IMR-90 (cell line): ENCODE results near the gene ARHGEF2.

Experiments
- CEBPB ChIP-seq: IDR thresholded peaks from 2 replicates; pipeline ENCODE4 v1.6.1; 2012; ENCODE audit warnings: low read depth, low read length, improper control_type of control experiment
- POLR2A ChIP-seq: IDR thresholded peaks from 2 replicates; pipeline ENCODE4 v1.6.1; 2012; ENCODE audit warnings: mild to moderate bottlenecking, low read depth, low read length
- TF ChIP-seq, protein P1 (sequence below): conservative IDR thresholded peaks from 2 replicates; pipeline ENCODE4 v1.5.1; 2012; ENCODE audit warnings: mild to moderate bottlenecking, low read depth, low read length, improper control_type of control experiment

DNA sequence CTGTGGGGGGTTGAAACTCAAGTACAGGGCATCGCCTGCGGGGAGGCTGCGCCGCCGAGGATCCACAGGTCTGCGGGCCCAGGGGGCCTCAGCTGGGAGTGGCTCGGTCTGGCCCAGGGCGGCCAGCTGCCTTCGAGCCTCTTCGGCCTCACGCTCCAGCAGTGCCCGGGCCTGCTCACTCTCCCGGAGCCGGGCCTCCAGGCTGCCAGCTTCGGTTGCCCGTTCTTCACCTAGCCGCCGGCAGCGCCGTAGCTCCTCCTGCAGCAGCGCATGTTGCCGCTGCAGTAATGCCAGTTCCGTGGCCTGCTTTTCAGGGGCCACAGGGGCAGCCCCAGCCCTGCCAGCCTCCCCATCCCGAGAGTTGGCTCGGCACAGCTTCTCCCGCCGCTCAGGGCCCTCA is 27.5 kb downstream of the ARHGEF2 start:
- TF ChIP-seq CEBPB (no peak), POLR2A (no peak)
- TF ChIP-seq, protein P1, sequence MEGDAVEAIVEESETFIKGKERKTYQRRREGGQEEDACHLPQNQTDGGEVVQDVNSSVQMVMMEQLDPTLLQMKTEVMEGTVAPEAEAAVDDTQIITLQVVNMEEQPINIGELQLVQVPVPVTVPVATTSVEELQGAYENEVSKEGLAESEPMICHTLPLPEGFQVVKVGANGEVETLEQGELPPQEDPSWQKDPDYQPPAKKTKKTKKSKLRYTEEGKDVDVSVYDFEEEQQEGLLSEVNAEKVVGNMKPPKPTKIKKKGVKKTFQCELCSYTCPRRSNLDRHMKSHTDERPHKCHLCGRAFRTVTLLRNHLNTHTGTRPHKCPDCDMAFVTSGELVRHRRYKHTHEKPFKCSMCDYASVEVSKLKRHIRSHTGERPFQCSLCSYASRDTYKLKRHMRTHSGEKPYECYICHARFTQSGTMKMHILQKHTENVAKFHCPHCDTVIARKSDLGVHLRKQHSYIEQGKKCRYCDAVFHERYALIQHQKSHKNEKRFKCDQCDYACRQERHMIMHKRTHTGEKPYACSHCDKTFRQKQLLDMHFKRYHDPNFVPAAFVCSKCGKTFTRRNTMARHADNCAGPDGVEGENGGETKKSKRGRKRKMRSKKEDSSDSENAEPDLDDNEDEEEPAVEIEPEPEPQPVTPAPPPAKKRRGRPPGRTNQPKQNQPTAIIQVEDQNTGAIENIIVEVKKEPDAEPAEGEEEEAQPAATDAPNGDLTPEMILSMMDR: no peak
